ENCODE data around the gene TMEM40.
"Not testable (repeated sequence)": the region's sequence is repeated elsewhere in the genome, so short reads cannot be mapped to it uniquely, and the experiment has no call there.

Gene TMEM40

GRCh38 chr3:12759097-12759679, at the start of gene TMEM40:
Gene TMEM40, minus strand, starts transcription at chr3:12759259. Its CDS starts 9,427 bp downstream, at chr3:12749832.
- DNase-seq, result no peak

- DNase-seq, result no peak
These were observed 49.5 kb upstream of the TMEM40 start for GRCh38 chr3:12808587-12808986.

GRCh38 chr3:12807601-12808359, 48.7 kb upstream of the TMEM40 start:
- no peak for DNase-seq

- DNase-seq, result no peak
These were observed 48.0 kb upstream of the TMEM40 start for GRCh38 chr3:12807066-12807465.

- DNase-seq, result no peak
These were observed 44.3 kb upstream of the TMEM40 start for GRCh38 chr3:12803371-12803770.

- DNase-seq, result no peak
These were observed 40.7 kb upstream of the TMEM40 start for GRCh38 chr3:12799525-12800440.

- DNase-seq, result no peak
These were observed 39.6 kb upstream of the TMEM40 start for GRCh38 chr3:12798559-12799179.

- no peak for DNase-seq
These were observed 39.0 kb upstream of the TMEM40 start for GRCh38 chr3:12797892-12798558.

GRCh38 chr3:12797124-12797891, 38.2 kb upstream of the TMEM40 start:
- no peak for DNase-seq

GRCh38 chr3:12796171-12797123, 37.4 kb upstream of the TMEM40 start, which contains the start of gene CAND2:
Gene CAND2, plus strand, starts transcription at chr3:12796680. Its CDS starts 41 bp downstream, at chr3:12796721.
- peak; percentile 60 for DNase-seq

- DNase-seq, result no peak
These were observed 34.6 kb upstream of the TMEM40 start for GRCh38 chr3:12793701-12794100.

- DNase-seq, result no peak
These were observed 32.4 kb upstream of the TMEM40 start for GRCh38 chr3:12791430-12791829.

GRCh38 chr3:12787967-12788690, 29.1 kb upstream of the TMEM40 start:
- DNase-seq, result not testable (repeated sequence)

- DNase-seq, result peak; percentile 75
These were observed 28.3 kb upstream of the TMEM40 start for GRCh38 chr3:12787346-12787745.

- no peak for DNase-seq
These were observed 26.0 kb upstream of the TMEM40 start for GRCh38 chr3:12785096-12785495.

GRCh38 chr3:12782172-12782815, 23.2 kb upstream of the TMEM40 start:
- peak; percentile 15 for DNase-seq

- DNase-seq, result no peak
These were observed 21.7 kb upstream of the TMEM40 start for GRCh38 chr3:12780751-12781150.

- DNase-seq, result no peak
These were observed 18.1 kb upstream of the TMEM40 start for GRCh38 chr3:12777171-12777570.

- not testable (repeated sequence) for DNase-seq
These were observed 16.9 kb upstream of the TMEM40 start for GRCh38 chr3:12775970-12776369.
